NCI-H345 treated with DMSO at 0.1 percent for 48 hours (cell line): Measurements from ENCODE around the gene UFSP1.

ENCODE experiments used
- DNase-seq: peaks from one replicate; lab custom pipeline; 2025; ENCODE audit not compliant: unreplicated experiment; lab: John Stamatoyannopoulos, UW

The UFSP1 gene

DNA sequence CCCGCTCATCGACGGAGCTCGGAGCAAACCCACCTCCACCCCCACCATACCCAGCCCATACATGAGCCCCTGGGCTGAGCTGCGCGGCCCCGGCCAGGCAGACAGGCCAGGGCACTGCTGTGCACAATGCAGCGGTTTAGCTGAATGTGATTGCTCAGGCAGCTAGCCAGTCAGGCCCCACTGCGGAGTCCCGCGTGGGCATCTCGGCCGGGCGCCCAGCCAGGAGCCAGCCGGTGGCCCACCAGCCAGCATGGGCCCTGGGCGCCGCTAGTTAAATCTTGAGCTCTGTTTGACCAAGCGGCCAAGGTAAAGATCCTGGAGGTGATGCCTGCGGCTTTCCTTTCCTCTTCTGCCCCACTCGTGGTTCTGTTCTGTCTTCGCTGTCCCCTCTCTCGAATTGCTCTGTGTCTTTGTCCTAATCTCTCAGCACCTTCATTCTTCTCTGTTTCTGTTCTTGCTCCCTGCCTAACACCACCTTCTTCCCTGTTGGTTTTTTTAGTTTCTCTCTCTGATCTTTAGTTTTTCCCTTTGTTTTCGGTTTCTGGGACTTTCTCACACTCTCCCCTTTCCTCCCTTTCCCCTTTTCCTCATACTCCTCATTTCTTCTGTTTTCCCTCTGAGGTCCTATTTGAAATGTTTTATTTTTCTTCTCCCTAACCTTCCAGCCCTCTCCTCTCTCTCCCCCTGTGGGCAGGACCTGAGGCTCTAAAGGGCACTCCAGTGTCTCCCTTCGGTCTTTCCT, 6.6 kb downstream of the UFSP1 start:
- no peak for DNase-seq

DNA sequence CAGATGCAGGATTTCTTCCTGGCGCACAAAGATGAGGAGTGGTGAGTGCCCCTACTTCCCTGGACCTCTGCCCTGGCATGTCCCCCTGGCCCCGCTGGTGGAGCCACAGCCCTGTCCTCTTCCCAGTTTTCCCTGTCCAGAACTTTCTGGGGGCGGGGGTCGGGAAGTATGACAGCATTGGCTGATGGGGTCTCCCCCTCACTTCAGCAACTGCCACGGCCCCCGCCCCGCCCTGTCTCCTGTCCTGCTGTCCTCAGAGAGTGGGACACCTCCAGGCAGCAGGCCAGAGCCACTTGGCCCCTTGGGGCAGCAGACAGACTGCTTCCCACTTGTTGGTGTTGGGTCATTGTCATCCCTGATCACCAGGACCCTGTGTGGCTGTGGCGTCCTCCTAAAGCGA, 7.3 kb downstream of the UFSP1 start:
- no peak for DNase-seq

GRCh38 chr7:100881136-100881535, 8.4 kb downstream of the UFSP1 start:
- DNase-seq, result no peak

DNA sequence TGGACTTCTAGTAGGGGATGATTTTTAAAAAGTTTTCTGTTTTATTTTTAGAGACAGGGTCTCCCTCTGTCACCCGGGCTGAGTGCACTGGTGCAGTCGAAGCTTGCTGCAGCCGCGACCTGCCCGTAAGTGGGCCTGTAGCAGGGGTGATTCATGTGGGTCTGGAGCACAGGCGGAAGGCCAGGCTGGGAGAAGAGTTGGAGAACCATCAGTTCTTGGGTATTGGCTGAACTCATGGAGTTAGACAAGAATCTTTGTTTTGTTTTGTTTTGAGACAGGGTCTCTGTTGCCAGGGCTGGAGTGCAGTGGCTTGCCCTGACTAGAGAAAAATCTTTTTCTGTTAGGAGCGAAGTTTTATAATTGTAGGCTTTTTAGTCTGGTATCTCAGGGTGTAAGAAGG, 8.9 kb downstream of the UFSP1 start:
- no peak for DNase-seq

DNA sequence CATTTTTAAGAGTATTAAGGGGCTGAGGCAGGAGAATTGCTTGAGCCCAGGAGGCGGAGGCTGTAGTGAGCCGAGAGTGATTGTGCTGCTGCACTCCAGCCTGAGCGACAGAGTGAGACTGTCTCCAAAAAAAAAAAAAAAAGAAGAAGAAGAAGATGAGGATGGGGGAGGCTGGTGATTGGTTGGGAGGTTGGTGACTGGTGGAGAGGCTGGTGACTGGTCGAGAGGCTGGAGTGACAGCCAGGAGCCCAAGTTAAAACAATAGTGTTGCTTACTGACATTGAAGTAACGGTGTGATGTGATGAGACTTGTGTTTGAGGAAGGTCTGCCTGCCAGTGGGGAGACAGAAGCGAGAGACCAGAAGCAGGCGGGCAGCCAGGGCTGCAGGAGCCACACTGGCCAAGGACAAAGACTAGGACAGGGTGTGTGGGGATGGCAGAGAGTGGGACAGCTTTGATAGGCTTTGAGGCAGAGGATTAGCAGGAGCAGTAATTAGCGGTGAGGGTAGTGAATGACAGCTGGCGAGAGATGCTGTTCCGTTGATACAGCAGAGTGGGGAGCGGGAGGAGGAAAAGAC, 9.7 kb downstream of the UFSP1 start:
- DNase-seq, result no peak

- DNase-seq, result no peak
These were observed 10.8 kb downstream of the UFSP1 start for GRCh38 chr7:100878685-100879084.

DNA sequence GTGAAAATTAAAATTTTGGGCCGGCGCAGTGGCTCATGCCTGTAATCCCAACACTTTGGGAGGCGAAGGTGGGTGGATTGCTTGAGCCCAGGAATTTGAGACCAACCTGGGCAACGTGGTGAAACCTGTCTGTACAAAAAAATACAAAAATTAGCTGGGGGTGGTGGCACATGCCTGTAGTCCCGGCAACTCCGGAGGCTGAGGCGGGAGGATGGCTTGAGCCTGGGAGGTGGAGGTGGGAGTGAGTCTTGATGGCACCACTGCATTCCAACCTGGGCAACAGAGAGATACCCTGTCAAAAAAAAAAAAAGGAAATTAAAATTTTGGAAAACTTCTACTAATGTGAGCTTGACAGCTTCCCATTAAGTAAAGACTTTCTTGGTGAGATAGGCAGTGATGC, 11.5 kb downstream of the UFSP1 start:
- DNase-seq, result no peak

DNA sequence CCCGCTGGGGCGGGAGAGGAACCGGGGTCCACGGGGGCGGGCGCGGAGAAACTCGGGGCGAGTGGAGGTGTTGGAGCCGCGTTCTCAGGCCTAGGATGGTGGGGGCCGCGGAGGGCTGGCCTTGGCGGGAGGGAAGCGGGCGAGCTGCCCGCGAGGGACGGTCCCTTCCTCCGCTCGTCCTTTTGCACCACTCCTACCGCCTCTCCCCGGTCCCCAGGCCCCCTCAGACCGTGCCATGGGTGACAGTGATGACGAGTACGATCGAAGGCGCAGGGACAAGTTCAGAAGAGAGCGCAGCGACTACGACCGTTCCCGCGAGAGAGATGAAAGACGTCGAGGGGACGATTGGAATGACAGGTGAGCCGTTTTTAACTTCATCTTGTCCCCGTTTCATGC, 14.2 kb downstream of the UFSP1 start:
- DNase-seq, result no peak

- DNase-seq, result peak; percentile 94
These were observed 14.7 kb downstream of the UFSP1 start, which contains the start of gene SRRT for GRCh38 chr7:100874577-100875355. Gene SRRT (plus strand): TSS chr7:100875103. CDS start chr7:100875591, 488 bp downstream.

GRCh38 chr7:100874300-100874576, 15.3 kb downstream of the UFSP1 start:
- no peak for DNase-seq

GRCh38 chr7:100873599-100874299, 15.8 kb downstream of the UFSP1 start:
- DNase-seq, result no peak

DNA sequence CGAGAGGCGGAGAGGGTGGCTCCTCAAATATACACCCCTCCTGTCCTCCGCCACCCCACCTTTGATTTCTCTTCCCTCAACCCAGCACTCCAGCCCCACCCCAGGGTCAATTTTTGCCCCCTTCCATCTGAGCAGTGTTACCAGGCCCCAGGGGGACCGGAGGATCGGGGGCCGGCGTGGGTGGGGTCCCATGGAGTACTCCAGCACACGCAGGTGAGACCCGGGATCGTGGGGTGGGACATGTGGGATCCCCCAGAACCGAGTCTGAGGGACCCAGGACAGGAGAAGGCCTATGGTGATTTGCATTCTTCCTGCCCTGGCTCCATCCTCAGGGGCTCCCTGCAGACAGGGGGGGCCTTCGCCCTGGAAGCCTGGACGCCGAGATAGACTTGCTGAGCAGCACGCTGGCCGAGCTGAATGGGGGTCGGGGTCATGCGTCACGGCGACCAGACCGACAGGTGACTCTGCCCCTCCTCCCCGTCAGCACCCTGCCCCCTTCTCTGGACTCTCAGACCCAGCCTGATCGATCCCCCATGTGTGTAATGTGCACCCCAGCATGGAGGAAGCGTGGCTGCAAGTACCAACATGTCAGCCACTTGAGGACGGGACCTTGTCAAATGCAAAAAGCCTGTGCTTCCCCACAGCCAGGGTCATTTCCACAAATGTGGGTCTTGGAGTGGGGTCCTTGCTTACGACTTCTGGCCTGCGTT, 21.6 kb downstream of the UFSP1 start:
- no peak for DNase-seq

GRCh38 chr7:100867040-100867775, 22.3 kb downstream of the UFSP1 start, which contains the start of gene TRIP6:
Gene TRIP6 (plus strand): TSS chr7:100867387. CDS start chr7:100867498, 111 bp downstream.
- DNase-seq, result no peak

DNA sequence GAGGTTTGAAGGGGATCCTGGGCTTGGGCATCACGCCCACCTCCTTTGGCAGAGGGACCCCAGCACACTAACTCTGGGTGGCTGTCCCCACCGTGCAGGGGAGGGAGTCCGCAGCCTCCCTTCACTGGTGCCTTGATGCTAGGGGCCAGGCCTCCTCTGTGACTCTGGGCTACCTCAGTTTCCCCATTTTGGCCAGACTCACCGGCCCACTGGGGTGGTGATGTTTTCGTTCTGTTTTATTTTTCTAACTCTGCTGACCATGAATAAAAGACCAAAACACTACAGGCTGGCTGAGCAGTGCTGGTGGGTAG, 22.8 kb downstream of the UFSP1 start:
- DNase-seq, result no peak

- DNase-seq, result no peak
These were observed 23.4 kb downstream of the UFSP1 start for GRCh38 chr7:100865938-100866728.

DNA sequence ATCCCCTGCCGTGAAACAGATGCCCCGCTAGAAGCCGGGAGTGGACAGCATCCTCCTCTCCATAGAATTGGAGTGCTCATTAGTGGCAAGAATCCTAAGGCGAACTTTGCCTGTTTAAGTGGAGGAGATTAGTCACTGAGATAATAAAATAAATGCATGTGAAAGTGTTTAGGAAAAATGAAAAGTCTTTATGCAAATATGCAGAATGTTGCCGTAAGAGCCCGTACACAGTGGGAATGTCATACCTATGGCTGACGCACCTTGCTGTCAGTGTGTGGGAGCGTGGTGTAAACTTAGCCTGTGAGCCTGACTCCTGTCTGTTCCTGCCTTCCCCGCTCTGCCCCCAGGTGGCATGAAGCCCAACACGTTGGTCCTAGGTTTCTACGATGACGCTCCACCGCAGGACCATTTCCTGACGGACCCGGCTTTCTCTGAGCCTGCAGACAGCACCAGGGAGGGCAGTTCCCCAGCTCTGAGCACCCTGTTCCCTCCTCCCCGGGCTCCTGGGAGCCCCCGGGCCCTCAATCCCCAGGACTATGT, 24.1 kb downstream of the UFSP1 start:
- no peak for DNase-seq

GRCh38 chr7:100864263-100864845, 25.2 kb downstream of the UFSP1 start:
- no peak for DNase-seq

DNA sequence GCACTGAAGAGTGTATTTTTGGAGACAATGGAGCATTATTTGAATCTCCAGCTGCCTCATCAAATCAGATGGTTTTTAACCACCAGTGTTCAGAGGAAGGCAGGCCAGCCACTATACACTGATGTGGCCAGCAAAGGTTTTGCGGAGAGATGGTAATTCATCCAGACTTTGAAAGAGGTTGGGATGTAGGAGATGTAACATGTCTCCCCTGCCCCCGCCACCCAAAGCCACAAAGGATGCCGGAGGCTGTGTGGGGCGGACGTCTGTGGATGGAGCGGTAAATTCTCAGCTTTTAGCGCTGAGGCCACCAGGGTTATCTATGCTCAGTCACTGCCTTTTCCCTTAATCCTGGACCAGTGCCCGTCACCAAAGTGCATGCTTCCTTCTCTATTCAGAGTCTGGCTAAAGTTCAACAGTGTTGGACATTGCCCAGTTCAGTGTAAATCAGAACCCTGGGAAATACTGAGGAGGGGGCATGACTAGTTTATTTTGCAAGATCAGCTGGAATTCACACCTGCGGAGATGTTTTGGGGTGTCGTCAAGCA, 26.0 kb downstream of the UFSP1 start:
- DNase-seq, result no peak

DNA sequence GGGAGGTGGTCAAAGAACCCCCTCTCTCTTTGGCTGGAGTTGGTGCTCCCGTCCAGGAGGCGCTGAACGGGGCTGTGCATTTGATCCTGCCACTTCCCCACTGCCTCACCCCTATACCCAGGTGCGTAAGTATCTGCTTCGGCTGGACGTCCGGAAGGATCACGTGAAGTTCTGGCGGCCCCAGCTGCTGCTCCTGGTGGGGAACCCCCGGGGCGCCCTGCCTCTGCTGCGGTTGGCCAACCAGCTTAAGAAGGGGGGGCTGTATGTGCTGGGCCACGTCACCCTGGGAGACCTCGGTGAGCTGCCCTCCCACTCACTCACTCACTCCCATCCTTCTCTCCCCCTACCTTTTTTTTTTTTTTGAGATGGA, 27.9 kb downstream of the UFSP1 start:
- DNase-seq, result no peak
